ENCODE measurements around the gene RBPJL. TPM values are rescaled to one million over a fixed set of nuclear protein-coding genes. Genes with fewer than 3 reads are reported as not detected.

RBPJL gene
- total and polyA plus RNA-seq, 2 of the 13 experiments (the other 11 are each of a cell fraction or from before 2014, with no cell fraction given) = not detected

DNA sequence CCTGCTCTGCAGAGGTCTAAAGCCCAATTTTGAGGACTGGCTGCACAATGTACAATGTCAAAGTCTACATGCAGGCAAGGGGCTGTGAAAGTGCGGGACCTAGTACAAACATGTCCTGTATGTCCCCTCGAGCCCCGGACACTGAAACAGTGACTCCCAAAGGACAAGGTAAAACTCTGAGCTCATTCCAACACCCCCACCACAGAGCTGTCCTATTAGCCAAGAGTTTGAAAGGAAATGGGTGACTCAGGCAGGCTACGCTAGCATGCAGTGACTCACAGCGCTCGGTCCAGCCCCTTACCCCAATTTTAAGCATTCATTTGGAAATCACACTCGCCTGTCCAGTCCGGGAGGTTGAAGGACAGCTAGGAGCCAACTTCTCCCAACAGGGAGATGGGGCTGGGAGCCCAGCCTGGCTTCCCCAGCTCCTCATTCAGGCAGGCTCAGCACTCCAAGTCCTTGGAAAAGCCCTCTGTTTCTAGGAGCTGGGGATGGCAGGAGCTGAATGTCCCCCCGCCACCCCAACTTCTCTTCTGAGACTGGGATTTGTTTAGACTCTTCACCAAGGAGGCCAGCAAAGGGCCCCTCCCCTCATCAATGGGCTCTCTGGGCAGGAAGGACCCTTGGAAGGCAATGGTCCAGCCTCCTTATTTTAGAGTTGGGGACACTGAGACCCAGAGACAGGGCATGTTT is 37.7 kb downstream of the RBPJL start (continued):
- TF ChIP-seq NAIF1 (CRISPR knock-in tag; IDR thresholded peaks at IDR 0.05; ENCODE audit: borderline replicate concordance) (peak; percentile 4; the same call in 1 of the 2 replicates), TOE1 (CRISPR knock-in tag; IDR thresholded peaks at IDR 0.05) (no peak), ZNF136 (CRISPR knock-in tag; IDR thresholded peaks at IDR 0.05; ENCODE audit: low read depth) (no peak), ZNF558 (CRISPR knock-in tag; IDR thresholded peaks at IDR 0.05; ENCODE audit: borderline replicate concordance) (no peak; the same call in 1 of the 2 replicates), SRSF4 (IDR thresholded peaks at IDR 0.05; ENCODE audit: low read depth, low read length, poor library complexity, severe bottlenecking) (no peak), IRF9 (CRISPR knock-in tag; IDR thresholded peaks at IDR 0.05; ENCODE audit: borderline replicate concordance) (no peak), SAFB2 (CRISPR knock-in tag; IDR thresholded peaks at IDR 0.05; ENCODE audit: borderline replicate concordance, low read depth) (no peak), ZNF598 (CRISPR knock-in tag; IDR thresholded peaks at IDR 0.05; ENCODE audit: borderline replicate concordance) (peak; percentile 93; the same call in 1 of the 2 replicates), CHD4 (IDR thresholded peaks at IDR 0.05; ENCODE audit: borderline replicate concordance, low read length) (peak; percentile 19; the same call in 1 of the 2 replicates), FOXK1 (CRISPR knock-in tag; IDR thresholded peaks at IDR 0.05; ENCODE audit: borderline replicate concordance, low read depth) (peak; percentile 59; the same call in 1 of the 2 replicates), ZNF605 (CRISPR knock-in tag; IDR thresholded peaks at IDR 0.05) (no peak), ETS1 (CRISPR knock-in tag; IDR thresholded peaks at IDR 0.05) (no peak), KDM5A (IDR thresholded peaks at IDR 0.05; ENCODE audit: borderline replicate concordance, low read length) (no peak), NR2F6 (IDR thresholded peaks at IDR 0.05) (peak; percentile 37), NR2F6 (CRISPR knock-in tag; IDR thresholded peaks at IDR 0.05) (peak; percentile 41), SMAD3 (CRISPR knock-in tag; IDR thresholded peaks at IDR 0.05) (0 out of 2 replicates have a peak, but pooled peaks have one; percentile 22), ZMAT3 (CRISPR knock-in tag; conservative IDR thresholded peaks at IDR 0.05) (peak; percentile 92; the same call in 1 of the 2 replicates), ARID4A (CRISPR knock-in tag; IDR thresholded peaks at IDR 0.05; ENCODE audit: borderline replicate concordance) (peak; percentile 42; the same call in 1 of the 2 replicates)
- TF ChIP-seq, protein P1, sequence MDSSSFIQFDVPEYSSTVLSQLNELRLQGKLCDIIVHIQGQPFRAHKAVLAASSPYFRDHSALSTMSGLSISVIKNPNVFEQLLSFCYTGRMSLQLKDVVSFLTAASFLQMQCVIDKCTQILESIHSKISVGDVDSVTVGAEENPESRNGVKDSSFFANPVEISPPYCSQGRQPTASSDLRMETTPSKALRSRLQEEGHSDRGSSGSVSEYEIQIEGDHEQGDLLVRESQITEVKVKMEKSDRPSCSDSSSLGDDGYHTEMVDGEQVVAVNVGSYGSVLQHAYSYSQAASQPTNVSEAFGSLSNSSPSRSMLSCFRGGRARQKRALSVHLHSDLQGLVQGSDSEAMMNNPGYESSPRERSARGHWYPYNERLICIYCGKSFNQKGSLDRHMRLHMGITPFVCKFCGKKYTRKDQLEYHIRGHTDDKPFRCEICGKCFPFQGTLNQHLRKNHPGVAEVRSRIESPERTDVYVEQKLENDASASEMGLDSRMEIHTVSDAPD (CRISPR knock-in tag; IDR thresholded peaks at IDR 0.05) = no peak
- TF ChIP-seq, protein P2, sequence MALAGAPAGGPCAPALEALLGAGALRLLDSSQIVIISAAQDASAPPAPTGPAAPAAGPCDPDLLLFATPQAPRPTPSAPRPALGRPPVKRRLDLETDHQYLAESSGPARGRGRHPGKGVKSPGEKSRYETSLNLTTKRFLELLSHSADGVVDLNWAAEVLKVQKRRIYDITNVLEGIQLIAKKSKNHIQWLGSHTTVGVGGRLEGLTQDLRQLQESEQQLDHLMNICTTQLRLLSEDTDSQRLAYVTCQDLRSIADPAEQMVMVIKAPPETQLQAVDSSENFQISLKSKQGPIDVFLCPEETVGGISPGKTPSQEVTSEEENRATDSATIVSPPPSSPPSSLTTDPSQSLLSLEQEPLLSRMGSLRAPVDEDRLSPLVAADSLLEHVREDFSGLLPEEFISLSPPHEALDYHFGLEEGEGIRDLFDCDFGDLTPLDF (CRISPR knock-in tag; IDR thresholded peaks at IDR 0.05) = no peak

Measured in HepG2 (cell line).